HG02870 (cell line): ENCODE data around the gene PREB.
"Not testable (repeated sequence)": the region's sequence is repeated elsewhere in the genome, so short reads cannot be mapped to it uniquely, and the experiment has no call there.

ENCODE experiments used
- ATAC-seq: cut with Tn5 transposase; IDR thresholded peaks from one replicate; pipeline ENCODE4 v1.9.1; 2021; ENCODE audit warnings: mild to moderate bottlenecking, moderate library complexity; ENCODE audit not compliant: unreplicated experiment

PREB gene

GRCh38 chr2:27133905-27134780 lies at the start of gene PREB:
Gene PREB, minus strand, starts transcription at chr2:27134636. Its CDS starts 215 bp downstream, at chr2:27134421.
- ATAC-seq, result peak; percentile 90

- ATAC-seq, result no peak
Observed at GRCh38 chr2:27184115-27184514, 49.7 kb upstream of the PREB start.

- ATAC-seq, result no peak
Observed at GRCh38 chr2:27182346-27182745, 47.9 kb upstream of the PREB start.

- ATAC-seq, result no peak
Observed at GRCh38 chr2:27179344-27180000, 45.0 kb upstream of the PREB start.

GRCh38 chr2:27178469-27178868 lies 44.0 kb upstream of the PREB start:
- no peak for ATAC-seq

- ATAC-seq, result no peak
Observed at GRCh38 chr2:27177441-27178351, 43.3 kb upstream of the PREB start.

- ATAC-seq, result not testable (repeated sequence)
Observed at GRCh38 chr2:27175781-27176180, 41.3 kb upstream of the PREB start.

- no peak for ATAC-seq
Observed at GRCh38 chr2:27175330-27175729, 40.9 kb upstream of the PREB start.

GRCh38 chr2:27174638-27175037 lies 40.2 kb upstream of the PREB start:
- no peak for ATAC-seq

GRCh38 chr2:27171351-27171848 lies 37.0 kb upstream of the PREB start:
- no peak for ATAC-seq

- ATAC-seq, result no peak
Observed at GRCh38 chr2:27170581-27171337, 36.3 kb upstream of the PREB start.

GRCh38 chr2:27164960-27165763 lies 30.7 kb upstream of the PREB start:
- ATAC-seq, result peak; percentile 44

- ATAC-seq, result no peak
Observed at GRCh38 chr2:27162151-27163121, 28.0 kb upstream of the PREB start.

- ATAC-seq, result no peak
Observed at GRCh38 chr2:27160191-27160590, 25.8 kb upstream of the PREB start.

GRCh38 chr2:27159271-27159670 lies 24.8 kb upstream of the PREB start:
- ATAC-seq, result no peak

- ATAC-seq, result no peak
Observed at GRCh38 chr2:27158468-27158867, 24.0 kb upstream of the PREB start.

- no peak for ATAC-seq
Observed at GRCh38 chr2:27155069-27155520, 20.7 kb upstream of the PREB start.

- ATAC-seq, result no peak
Observed at GRCh38 chr2:27154488-27154887, 20.1 kb upstream of the PREB start.
